SK-N-MC (cell line): ENCODE measurements around the gene MAP2.

Experiments used
- EZH2 ChIP-seq: fragments of 200-600 bp; sonication (generic); IDR thresholded peaks from one replicate; pipeline ENCODE4 v1.6.1; 2017; ENCODE audit warnings: antibody characterized with exemption
- POLR2AphosphoS5 ChIP-seq: IDR thresholded peaks from 2 replicates; pipeline ENCODE4 v1.6.1; 2012; ENCODE audit warnings: mild to moderate bottlenecking, low read depth, low read length, borderline replicate concordance

GRCh38 chr2:209388446-209389037 lies 35.3 kb upstream of the MAP2 start:
- TF ChIP-seq EZH2 = no peak
- no peak for TF ChIP-seq POLR2AphosphoS5
